SHP77 (cell line): ENCODE data around the gene ALMS1.
"Not testable (repeated sequence)": the region's sequence is repeated elsewhere in the genome, so short reads cannot be mapped to it uniquely, and the experiment has no call there.

Experiments used
- DNase-seq, 2 experiments: peaks; one replicate each; lab custom pipeline; 2025; lab: John Stamatoyannopoulos, UW

The ALMS1 gene

GRCh38 chr2:73402386-73403103 is 16.9 kb downstream of the ALMS1 start:
- DNase-seq, result no peak

DNA sequence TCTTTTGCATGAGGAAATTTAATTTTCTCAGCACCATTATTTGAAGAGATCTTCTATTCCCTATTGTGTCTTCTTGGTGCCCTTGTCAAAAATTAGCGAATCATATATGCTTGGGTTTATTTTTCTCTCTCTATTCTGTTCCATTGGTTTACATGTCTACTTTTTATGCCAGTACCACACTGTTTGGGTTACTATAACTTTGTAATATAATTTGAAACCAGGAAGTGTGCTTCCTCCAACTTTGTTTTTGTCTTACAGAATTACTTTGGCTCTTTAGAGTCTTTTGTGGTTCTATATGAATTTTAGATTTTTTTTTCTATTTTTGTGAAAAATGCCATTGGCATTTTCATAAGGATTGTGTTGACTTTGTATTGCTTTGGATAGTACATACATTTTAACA is 17.6 kb downstream of the ALMS1 start:
- no peak for DNase-seq

DNA sequence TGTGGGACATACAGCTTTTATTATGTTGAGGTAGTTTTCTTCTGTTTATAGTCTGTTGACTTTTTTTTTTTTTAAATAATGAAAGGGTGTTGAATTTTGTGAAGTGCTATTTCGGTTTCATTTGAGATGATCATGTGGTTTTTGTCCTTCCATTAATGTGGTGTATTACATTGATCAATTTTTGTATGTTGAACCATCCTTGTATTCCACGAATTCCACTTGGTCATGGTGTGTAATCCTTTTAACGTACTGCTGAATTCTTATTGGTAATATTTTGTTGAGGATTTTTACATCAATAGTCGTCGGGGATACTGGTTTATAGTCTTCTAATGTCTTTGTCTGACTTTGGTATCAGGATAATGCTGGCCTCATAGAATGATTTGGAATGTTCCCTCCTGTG is 18.8 kb downstream of the ALMS1 start:
- DNase-seq, result no peak

DNA sequence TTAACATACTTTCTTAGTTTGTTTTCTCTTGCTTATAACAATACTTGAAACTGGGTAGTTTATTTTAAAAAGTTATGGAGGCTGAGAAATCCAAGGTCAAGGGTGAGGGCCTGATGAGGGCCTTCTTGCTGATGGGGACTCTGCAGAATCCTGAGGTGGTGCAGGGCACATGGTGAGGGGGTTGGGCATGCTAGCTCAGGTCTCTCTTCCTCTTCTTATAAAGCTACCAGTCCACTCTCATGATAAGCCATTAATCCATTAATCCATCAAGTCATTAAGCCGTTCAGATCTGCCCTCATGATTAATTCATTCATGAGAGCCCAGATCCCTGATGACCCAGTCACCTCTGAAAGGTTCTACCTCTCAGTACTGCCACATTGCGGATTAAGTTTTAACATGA is 21.4 kb downstream of the ALMS1 start:
- DNase-seq, result no peak

DNA sequence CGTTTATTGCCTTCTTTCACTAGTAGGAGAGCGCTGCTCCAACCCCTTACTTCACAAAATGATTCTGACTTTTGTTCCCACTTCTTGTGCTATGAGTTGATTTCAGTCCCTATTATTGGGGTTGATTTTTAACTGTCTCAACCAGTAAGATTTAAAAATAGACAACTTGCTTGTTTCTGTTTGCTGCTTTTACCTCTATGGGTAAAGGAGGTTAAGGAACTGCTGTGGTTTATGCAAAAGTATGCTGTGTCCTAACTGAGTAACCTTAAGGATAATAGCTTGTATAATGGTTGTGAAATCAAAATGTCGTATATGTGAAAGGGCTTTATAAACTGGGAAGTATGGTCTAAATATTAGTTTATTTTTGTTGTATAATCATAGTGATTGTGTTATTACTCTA is 22.6 kb downstream of the ALMS1 start:
- no peak for DNase-seq

GRCh38 chr2:73414696-73415095 is 29.1 kb downstream of the ALMS1 start:
- DNase-seq, result no peak

DNA sequence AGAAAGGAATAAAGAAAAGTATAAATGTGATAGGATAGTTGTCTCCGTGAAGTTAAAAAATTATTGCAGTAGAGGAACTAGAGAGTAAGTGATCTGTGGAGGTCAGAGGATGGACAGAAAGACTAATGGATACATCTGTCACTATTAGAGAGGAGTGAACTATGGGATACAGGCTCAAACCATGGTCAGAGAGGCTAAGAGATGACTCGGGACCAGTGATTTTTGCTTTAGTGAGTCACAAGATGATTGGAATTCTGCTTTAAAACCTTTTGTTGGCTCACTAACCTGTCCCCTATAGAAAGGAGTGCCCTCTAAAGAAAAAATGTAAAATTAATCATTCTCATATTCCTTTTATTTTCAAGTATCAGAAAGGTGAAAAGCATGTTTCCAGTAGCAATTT is 30.3 kb downstream of the ALMS1 start:
- no peak for DNase-seq

GRCh38 chr2:73418343-73418742 is 32.7 kb downstream of the ALMS1 start:
- no peak for DNase-seq

DNA sequence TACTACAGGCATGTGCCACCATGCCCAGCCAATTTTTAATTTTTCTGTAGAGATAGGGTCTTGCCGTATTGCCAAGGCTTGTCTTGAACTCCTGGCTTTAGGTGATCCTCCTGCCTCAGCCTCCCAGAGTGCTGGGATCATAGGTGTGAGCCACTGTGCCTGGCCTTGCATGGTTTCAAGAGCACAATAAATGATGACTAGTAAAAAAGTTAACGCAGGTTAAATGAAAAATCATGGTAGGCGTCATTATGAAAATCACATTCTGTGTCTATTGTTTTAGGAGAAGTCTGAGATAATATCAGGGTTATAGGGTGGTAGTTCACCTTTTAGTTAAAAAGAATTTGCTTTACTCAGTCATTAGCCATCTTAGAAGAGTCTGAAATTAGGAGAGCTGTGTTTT is 38.3 kb downstream of the ALMS1 start:
- no peak for DNase-seq

DNA sequence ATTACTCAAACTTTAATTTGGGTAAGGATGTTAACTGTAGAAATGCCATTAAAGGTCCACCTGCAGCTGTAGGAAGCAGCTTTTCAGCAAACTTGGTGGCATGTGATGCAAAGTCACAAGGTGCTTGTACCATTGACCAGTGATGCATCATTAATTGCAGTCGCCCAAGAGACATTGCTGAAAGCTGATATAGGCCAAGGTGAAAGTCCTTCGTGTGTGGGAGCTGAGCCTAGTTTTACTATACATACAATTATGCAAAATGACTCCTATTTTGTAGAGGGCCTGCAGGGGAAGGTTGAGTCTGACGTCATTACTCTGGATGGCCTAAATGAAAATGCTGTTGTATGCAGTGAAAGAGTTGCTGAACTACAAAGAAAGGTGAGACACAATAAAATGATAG is 40.5 kb downstream of the ALMS1 start:
- no peak for DNase-seq

DNA sequence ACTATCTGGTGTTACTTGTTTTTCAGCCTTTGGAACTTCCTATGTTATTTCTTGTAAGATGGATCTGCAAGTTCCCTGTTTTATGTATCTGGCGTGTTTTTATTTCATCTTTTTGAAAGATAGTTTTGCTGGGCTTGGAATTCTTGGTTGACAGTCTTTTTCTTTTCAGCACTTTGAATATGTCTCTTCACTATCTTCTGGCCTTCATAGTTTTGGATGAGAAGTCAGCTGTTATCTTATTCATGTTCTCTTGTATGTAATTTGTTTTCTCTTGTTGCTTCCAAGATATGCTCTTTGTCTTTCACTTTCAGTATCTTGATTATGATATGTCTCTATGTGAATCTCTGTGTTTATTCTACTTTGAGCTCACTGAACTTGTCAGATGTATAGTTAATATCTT is 50.4 kb downstream of the ALMS1 start:
- no peak for DNase-seq

- DNase-seq, result no peak
Measured at GRCh38 chr2:73444202-73444601, 58.6 kb downstream of the ALMS1 start.

DNA sequence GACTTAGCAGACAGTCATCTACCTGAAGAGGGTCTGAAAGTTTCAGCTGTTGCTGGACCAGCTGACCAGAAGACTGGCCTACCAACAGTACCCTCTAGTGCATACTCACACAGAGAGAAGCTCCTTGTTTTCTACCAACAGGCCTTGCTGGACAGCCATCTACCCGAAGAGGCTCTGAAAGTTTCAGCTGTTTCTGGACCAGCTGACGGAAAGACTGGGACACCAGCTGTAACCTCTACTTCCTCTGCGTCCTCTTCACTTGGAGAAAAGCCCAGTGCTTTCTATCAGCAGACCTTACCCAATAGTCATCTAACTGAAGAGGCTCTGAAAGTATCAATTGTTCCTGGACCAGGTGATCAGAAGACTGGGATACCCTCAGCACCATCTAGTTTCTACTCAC is 63.2 kb downstream of the ALMS1 start:
- DNase-seq, result no peak

DNA sequence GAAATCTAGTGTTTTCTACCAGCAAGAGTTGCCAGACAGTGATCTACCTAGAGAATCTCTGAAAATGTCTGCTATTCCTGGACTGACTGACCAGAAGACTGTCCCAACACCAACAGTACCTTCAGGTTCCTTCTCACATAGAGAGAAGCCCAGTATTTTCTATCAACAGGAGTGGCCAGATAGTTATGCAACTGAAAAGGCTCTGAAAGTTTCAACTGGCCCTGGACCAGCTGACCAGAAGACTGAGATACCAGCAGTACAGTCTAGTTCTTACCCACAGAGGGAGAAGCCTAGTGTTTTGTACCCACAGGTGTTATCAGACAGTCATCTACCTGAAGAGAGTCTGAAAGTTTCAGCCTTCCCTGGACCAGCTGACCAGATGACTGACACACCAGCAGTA is 63.8 kb downstream of the ALMS1 start:
- no peak for DNase-seq

DNA sequence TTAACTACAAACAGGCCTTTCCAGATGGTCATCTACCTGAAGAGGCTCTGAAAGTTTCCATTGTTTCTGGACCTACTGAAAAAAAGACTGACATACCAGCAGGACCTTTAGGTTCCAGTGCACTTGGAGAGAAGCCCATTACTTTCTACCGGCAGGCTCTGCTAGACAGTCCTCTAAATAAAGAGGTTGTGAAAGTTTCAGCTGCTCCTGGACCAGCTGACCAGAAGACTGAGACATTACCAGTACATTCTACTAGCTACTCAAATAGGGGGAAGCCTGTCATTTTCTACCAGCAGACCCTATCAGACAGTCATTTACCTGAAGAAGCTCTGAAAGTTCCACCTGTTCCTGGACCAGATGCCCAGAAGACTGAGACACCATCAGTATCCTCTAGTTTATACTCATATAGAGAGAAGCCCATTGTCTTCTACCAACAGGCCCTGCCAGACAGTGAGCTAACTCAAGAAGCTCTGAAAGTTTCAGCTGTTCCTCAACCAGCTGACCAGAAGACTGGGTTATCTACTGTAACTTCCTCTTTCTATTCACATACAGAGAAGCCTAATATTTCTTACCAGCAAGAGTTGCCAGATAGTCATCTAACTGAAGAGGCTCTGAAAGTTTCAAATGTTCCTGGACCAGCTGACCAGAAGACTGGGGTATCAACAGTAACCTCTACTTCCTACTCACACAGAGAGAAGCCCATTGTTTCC is 65.8 kb downstream of the ALMS1 start:
- no peak for DNase-seq

GRCh38 chr2:73457982-73458381 is 72.3 kb downstream of the ALMS1 start:
- DNase-seq, result no peak

DNA sequence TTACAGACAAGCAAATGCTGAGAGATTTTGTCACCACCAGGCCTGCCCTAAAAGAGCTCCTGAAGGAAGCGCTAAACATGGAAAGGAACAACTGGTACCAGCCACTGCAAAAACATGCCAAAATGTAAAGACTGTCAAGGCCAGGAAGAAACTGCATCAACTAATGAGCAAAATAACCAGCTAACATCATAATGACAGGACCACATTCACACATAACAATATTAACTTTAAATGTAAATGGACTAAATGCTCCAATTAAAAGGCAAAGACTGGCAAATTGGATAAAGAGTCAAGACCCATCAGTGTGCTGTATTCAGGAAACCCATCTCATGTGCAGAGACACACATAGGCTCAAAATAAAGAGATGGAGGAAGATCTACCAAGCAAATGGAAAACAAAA is 76.8 kb downstream of the ALMS1 start:
- not testable (repeated sequence) for DNase-seq

GRCh38 chr2:73468376-73468775 is 82.7 kb downstream of the ALMS1 start:
- DNase-seq, result no peak

DNA sequence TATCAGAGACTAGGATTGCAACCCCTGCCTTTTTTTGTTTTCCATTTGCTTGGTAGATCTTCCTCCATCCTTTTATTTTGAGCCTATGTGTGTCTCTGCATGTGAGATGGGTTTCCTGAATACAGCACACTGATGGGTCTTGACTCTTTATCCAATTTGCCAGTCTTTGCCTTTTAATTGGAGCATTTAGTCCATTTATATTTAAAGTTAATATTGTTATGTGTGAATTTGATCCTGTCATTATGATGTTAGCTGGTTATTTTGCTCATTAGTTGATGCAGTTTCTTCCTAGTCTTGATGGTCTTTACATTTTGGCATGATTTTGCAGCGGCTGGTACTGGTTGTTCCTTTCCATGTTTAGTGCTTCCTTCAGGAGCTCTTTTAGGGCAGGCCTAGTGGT is 98.2 kb downstream of the ALMS1 start:
- DNase-seq, result not testable (repeated sequence)

DNA sequence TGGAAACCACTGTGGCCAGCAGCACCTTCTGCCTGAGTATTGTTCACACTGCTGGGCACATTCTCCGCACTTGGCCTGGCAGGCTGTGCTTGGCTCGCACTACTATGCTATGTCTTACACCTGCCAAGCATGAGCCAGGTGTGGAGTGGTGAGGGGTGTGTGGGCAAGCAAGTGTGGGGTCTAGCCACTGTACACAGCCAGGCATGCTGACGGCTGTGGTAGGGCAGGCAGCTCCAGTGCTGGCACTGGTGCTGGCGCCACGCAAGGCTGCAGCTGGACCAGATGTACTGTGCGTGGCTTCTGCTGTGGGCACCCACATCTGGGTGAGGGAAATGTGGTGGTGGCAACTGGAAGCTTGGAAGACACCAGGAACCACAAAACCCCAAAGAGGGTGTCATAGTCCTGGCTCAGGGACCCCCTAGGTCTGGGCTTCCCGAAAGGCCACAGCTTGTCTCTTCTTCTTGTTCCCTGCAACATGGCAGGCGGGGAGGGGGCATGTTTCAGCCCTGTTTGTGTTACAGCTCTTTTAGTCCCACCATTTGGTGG is 101.5 kb downstream of the ALMS1 start:
- no peak for DNase-seq

GRCh38 chr2:73488079-73488478 is 102.4 kb downstream of the ALMS1 start:
- no peak for DNase-seq

DNA sequence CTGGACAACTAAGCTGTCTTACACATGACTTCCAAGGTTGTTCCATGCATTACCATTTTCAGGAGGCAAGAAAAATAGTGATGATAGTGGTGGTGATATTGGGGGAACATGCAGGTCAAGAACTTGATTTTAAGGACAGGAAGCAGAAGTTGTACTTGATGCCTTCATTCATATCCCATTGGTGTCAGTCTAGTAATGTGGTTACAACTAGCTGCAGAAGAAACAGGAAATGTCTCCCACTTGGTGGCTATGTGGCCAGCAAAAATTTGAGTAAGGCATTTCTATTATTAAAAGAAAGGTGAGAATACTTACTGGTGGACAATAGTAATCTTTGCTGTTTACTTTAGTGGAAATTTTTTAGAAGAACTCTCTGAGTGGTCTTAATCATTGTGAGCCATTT is 103.4 kb downstream of the ALMS1 start:
- no peak for DNase-seq

DNA sequence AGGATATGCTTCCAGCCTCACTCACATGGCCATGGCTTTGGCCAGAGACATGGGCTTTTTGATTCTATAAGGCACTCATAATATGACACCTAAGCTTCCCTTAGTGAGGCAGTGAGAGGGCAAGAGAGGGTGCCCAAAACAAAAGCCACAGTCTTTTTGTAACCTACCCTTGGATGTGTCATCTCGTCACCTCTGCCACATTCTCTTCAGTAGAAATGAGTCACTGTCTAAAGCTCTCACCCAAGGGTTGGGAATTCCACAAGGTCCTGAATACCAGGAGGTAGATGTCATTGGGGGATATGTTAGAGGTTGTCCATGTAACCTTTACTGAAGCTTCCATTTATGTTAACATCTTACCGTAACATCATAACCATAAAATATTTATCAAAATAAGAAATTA is 108.4 kb downstream of the ALMS1 start:
- no peak for DNase-seq
